ENCODE data around the gene HOXD12.

DNA sequence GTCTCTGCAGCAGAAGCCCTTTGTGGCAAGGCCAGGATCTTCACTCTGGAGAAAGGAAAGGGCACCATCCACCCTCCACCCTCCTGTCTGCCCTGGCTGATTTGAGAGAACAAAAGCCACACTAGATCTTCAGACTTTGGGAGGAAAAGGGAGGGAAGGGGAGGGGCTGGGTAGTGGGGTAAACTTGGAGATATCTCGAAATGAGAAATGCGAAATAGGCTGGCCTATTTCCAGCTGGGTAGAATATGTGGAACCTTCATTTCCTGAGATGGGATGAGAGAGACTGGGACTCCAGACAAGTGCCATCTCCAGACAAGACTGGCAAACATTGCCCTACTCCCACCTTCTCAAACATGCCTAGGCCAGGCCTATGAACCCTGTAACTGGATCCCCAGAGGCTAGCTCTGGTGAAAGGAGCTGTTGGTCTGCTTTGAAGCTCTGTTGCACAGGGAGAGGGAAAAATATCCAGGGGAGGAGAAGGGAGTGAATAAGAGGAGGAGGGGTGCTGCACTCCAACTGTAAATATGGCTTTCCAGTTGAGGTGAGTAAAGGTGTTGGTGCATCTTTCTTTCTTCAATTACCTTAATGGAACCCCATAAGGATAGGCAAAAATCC is 1.7 kb downstream of the HOXD12 start:
- TF ChIP-seq, protein P1, sequence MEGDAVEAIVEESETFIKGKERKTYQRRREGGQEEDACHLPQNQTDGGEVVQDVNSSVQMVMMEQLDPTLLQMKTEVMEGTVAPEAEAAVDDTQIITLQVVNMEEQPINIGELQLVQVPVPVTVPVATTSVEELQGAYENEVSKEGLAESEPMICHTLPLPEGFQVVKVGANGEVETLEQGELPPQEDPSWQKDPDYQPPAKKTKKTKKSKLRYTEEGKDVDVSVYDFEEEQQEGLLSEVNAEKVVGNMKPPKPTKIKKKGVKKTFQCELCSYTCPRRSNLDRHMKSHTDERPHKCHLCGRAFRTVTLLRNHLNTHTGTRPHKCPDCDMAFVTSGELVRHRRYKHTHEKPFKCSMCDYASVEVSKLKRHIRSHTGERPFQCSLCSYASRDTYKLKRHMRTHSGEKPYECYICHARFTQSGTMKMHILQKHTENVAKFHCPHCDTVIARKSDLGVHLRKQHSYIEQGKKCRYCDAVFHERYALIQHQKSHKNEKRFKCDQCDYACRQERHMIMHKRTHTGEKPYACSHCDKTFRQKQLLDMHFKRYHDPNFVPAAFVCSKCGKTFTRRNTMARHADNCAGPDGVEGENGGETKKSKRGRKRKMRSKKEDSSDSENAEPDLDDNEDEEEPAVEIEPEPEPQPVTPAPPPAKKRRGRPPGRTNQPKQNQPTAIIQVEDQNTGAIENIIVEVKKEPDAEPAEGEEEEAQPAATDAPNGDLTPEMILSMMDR (IDR thresholded peaks at IDR 0.05): no peak
- no peak for TF ChIP-seq POLR2AphosphoS5 (IDR thresholded peaks at IDR 0.05)

All from esophagus muscularis mucosa (tissue), 3 donors.